Transverse colon (tissue), 4 donors: ENCODE measurements around the gene CALN1. TPM values are rescaled to one million over a fixed set of nuclear protein-coding genes. Genes with fewer than 3 reads are reported as not detected.

Source experiments
- DNase-seq: peaks from one replicate; pipeline ENCODE4 v3.0.0-alpha.2; 2019
- H3K27ac ChIP-seq, 4 donors: fragments of 200-600 bp; sonication (generic); 2 replicates each; pipeline ENCODE4 v1.5.1; 2016 to 2018; ENCODE audit warnings: inconsistent platforms in 4 of 4
- H3K27me3 ChIP-seq: fragments of 200-600 bp; sonication (generic); 2 replicates; pipeline ENCODE4 v1.5.1; 2017; ENCODE audit warnings: inconsistent platforms
- H3K36me3 ChIP-seq, 4 donors: fragments of 200-600 bp; sonication (generic); 2 replicates each; pipeline ENCODE4 v1.5.1; 2017 to 2019; ENCODE audit warnings: inconsistent platforms in 4 of 4
- H3K4me1 ChIP-seq, 4 donors: fragments of 200-600 bp; sonication (generic); 2 replicates each; pipeline ENCODE4 v1.5.1; 2017 to 2020; ENCODE audit warnings: inconsistent platforms in 4 of 4
- H3K4me3 ChIP-seq, 4 donors: fragments of 200-600 bp; sonication (generic); 1 replicate in 1 of 4; 2 replicates in 3 of 4; pipeline versions ENCODE4 v1.5.1 to v1.6.1; 2017 to 2019; ENCODE audit warnings: inconsistent platforms in 4 of 4
- H3K9me3 ChIP-seq, 2 donors: fragments of 200-600 bp; sonication (generic); 2 replicates each; pipeline ENCODE4 v1.5.1; 2017 to 2019; ENCODE audit warnings: inconsistent platforms in 2 of 2
- CTCF ChIP-seq, 5 experiments: fragments of 200-600 bp in 3 of 5; fragments of 450-650 bp in 2 of 5; sonication (generic) in 3 of 5; IDR thresholded peaks; 1 replicate in 2 of 5; 2 replicates in 3 of 5; pipeline ENCODE4 v1.5.1; 2016 to 2017; ENCODE audit warnings: antibody characterized with exemption in 5 of 5, inconsistent platforms in 3 of 5, mild to moderate bottlenecking in 2 of 5, moderate library complexity in 1 of 5
- EP300 ChIP-seq: sonication (generic); formaldehyde crosslinking; IDR thresholded peaks from one replicate; pipeline ENCODE4 v1.6.1; 2017; ENCODE audit warnings: antibody characterized with exemption, low read depth
- POLR2A ChIP-seq: fragments of 450-650 bp; IDR thresholded peaks from one replicate; pipeline ENCODE4 v1.6.1; 2016; ENCODE audit warnings: antibody characterized with exemption, mild to moderate bottlenecking, moderate library complexity
- POLR2AphosphoS5 ChIP-seq, 3 donors: sonication (generic); formaldehyde crosslinking; IDR thresholded peaks; one replicate each; pipeline ENCODE4 v1.6.1; 2016; ENCODE audit warnings: antibody characterized with exemption in 3 of 3
- WGBS, 2 donors: methylation state at CpG; one replicate each; pipeline ENCODE4 v1.1.5; 2018; ENCODE audit warnings: low coverage in 1 of 2; 5-methylcytosine and 5-hydroxymethylcytosine counted together
- in situ Hi-C, 4 donors: fragments of 200-750 bp; cut with MboI; loops; one replicate each; pipeline versions ENCODE4 v1.15.0 to v1.15.1; 2017; ENCODE audit warnings: low sequenced_read_pairs in 3 of 4, low pct_ligation_motif_present in 1 of 4, low pct_unique_long_range_greater_than_20kb in 1 of 4
- intact Hi-C: fragments of 100-400 bp; cut with DNase I; formaldehyde crosslinking; loops from one replicate; pipeline ENCODE4 v1.15.1; 2023; ENCODE audit warnings: low total_unique reads
- total RNA-seq, 4 donors: library from RNA; depleted of rRNA; stranded (reverse); fragments of >200 nt; gene quantifications; one replicate each; pipeline ENCODE4 v1.1.0, GENCODE V29; 2016

Gene CALN1
- total RNA-seq, 4 donors from 2014 or later = not detected

- Histone ChIP-seq H3K27me3 (peaks cover 16% of the 10 kb centered on the region), H3K4me3 (no peak overlapping the region), H3K4me1 (peaks cover 0 to 3% (median 0%) of the 10 kb centered on the region in 4 donors), H3K27ac (no peak overlapping the region), H3K36me3 (no peaks in the 10 kb centered on the region), H3K9me3 (peaks cover 0 to under 1% of the 10 kb centered on the region in 2 donors)
- TF ChIP-seq CTCF (IDR thresholded peaks at IDR 0.05) (no peak), POLR2A (no peak), EP300 (no peak), POLR2AphosphoS5 (IDR thresholded peaks at IDR 0.05) (no peak)
- in situ Hi-C loops = no loop called here
- intact Hi-C loops = no loop called here
- WGBS, 2 donors = 39 to 42% methylated on average over 8 to 9 of the region's 9 CpGs
- DNase-seq = no peak
Measured at GRCh38 chr7:71753956-71754664, 658.0 kb downstream of the CALN1 start.

GRCh38 chr7:71753236-71753635 lies 658.9 kb downstream of the CALN1 start:
- Histone ChIP-seq H3K4me3 (no peak overlapping the region), H3K27ac (no peak overlapping the region), H3K27me3 (peaks cover 16% of the 10 kb centered on the region), H3K9me3 (peaks cover 0 to 4% of the 10 kb centered on the region in 2 donors), H3K4me1 (peaks cover 0 to 3% (median 0%) of the 10 kb centered on the region in 4 donors), H3K36me3 (no peaks in the 10 kb centered on the region)
- TF ChIP-seq POLR2AphosphoS5 (IDR thresholded peaks at IDR 0.05) = no peak
- no peak for TF ChIP-seq CTCF (IDR thresholded peaks at IDR 0.05)
- no peak for TF ChIP-seq EP300
- TF ChIP-seq POLR2A = no peak
- intact Hi-C loops = no loop called here
- WGBS, 2 donors = 94 to 97% methylated on average over 2 of the region's 2 CpGs
- in situ Hi-C loops = no loop called here
- DNase-seq = no peak

- intact Hi-C loops (no loop called here), in situ Hi-C loops (no loop called here)
- WGBS, 2 donors = 26% methylated on average over 41 of the region's 43 CpGs; no CpG with 5 or more reads in 1 of the 2 donors
- peaks cover 0 to 3% (median 0%) of the 10 kb centered on the region in 4 donors for H3K4me1 ChIP-seq
- H3K27me3 ChIP-seq = peaks cover 16% of the 10 kb centered on the region
- TF ChIP-seq EP300 (no peak), POLR2A (no peak), CTCF (IDR thresholded peaks at IDR 0.05) (peak in 4 of 5 experiments; percentile 31 to 57 (median 44)), POLR2AphosphoS5 (IDR thresholded peaks at IDR 0.05) (no peak)
- H3K36me3 ChIP-seq = no peaks in the 10 kb centered on the region
- H3K9me3 ChIP-seq = peaks cover 0 to 4% of the 10 kb centered on the region in 2 donors
- no peak overlapping the region for H3K4me3 ChIP-seq
- peak; percentile 28 for DNase-seq
- no peak overlapping the region for H3K27ac ChIP-seq
Measured at GRCh38 chr7:71752171-71752935, 659.8 kb downstream of the CALN1 start.

GRCh38 chr7:71750290-71750689 lies 661.8 kb downstream of the CALN1 start:
- H3K27ac ChIP-seq = no peak overlapping the region
- intact Hi-C loops (no loop called here), in situ Hi-C loops (no loop called here)
- no peak overlapping the region for H3K4me3 ChIP-seq
- peaks cover 0 to 3% (median 0%) of the 10 kb centered on the region in 4 donors for H3K4me1 ChIP-seq
- no peak for DNase-seq
- H3K27me3 ChIP-seq = peaks cover 16% of the 10 kb centered on the region
- TF ChIP-seq POLR2AphosphoS5 (IDR thresholded peaks at IDR 0.05) = no peak
- no peak for TF ChIP-seq POLR2A
- no peak for TF ChIP-seq EP300
- TF ChIP-seq CTCF (IDR thresholded peaks at IDR 0.05) = no peak
- WGBS, 2 donors = 87 to 94% methylated on average over 3 to 6 of the region's 6 CpGs
- H3K36me3 ChIP-seq = no peaks in the 10 kb centered on the region
- peaks cover 0 to 4% of the 10 kb centered on the region in 2 donors for H3K9me3 ChIP-seq
